Thyroid gland (tissue), 4 donors: ENCODE results near the gene FAM89B.

ENCODE experiments used
- CTCF ChIP-seq, 6 experiments: fragments of 200-600 bp in 3 of 6; fragments of 450-650 bp in 3 of 6; sonication (generic) in 3 of 6; IDR thresholded peaks; one replicate each; pipeline ENCODE4 v1.5.1; 2016 to 2019; ENCODE audit warnings: antibody characterized with exemption in 6 of 6, mild to moderate bottlenecking in 2 of 6, inconsistent platforms in 1 of 6, moderate library complexity in 1 of 6
- POLR2A ChIP-seq, 2 donors: fragments of 450-650 bp; IDR thresholded peaks; one replicate each; pipeline ENCODE4 v1.6.1; 2017; ENCODE audit warnings: antibody characterized with exemption in 2 of 2, mild to moderate bottlenecking in 2 of 2, moderate library complexity in 1 of 2

GRCh38 chr11:65576867-65577755, 4.8 kb downstream of the FAM89B start:
- TF ChIP-seq POLR2A (IDR thresholded peaks at IDR 0.05): no peak
- no peak for TF ChIP-seq CTCF (IDR thresholded peaks at IDR 0.05)
